Rectal smooth muscle tissue (tissue), 1 donor: ENCODE results near the gene DCAF6.

Experiments used
- H3K27ac ChIP-seq: one replicate; pipeline ENCODE4 v1.7.0; 2013; ENCODE audit warnings: low read depth, low read length, inconsistent platforms
- H3K27me3 ChIP-seq: one replicate; pipeline ENCODE4 v1.7.0; 2013; ENCODE audit warnings: low read length; ENCODE audit not compliant: control insufficient read depth, insufficient read depth
- H3K36me3 ChIP-seq: one replicate; pipeline ENCODE4 v1.7.0; 2013; ENCODE audit warnings: low read length; ENCODE audit not compliant: control insufficient read depth, insufficient read depth
- H3K4me1 ChIP-seq: one replicate; pipeline ENCODE4 v1.7.0; 2013; ENCODE audit warnings: low read length; ENCODE audit not compliant: control insufficient read depth, insufficient read depth
- H3K4me3 ChIP-seq: one replicate; pipeline ENCODE4 v1.7.0; 2013; ENCODE audit warnings: low read length
- H3K9ac ChIP-seq: one replicate; pipeline ENCODE4 v1.7.0; 2013; ENCODE audit warnings: low read length

Gene DCAF6

GRCh38 chr1:167983797-167984420, 47.4 kb downstream of the DCAF6 start:
- Histone ChIP-seq H3K9ac (no peak overlapping the region), H3K4me3 (no peak overlapping the region), H3K27ac (no peak overlapping the region), H3K4me1 (no peaks in the 10 kb centered on the region), H3K27me3 (no peaks in the 10 kb centered on the region), H3K36me3 (no peaks in the 10 kb centered on the region)

- Histone ChIP-seq H3K27me3 (no peaks in the 10 kb centered on the region), H3K4me1 (no peaks in the 10 kb centered on the region), H3K4me3 (no peak overlapping the region), H3K9ac (no peak overlapping the region), H3K27ac (no peak overlapping the region), H3K36me3 (no peaks in the 10 kb centered on the region)
These were observed 48.5 kb downstream of the DCAF6 start for GRCh38 chr1:167984886-167985489.

- H3K4me3 ChIP-seq, result no peak overlapping the region
- no peaks in the 10 kb centered on the region for H3K27me3 ChIP-seq
- no peak overlapping the region for H3K27ac ChIP-seq
- H3K36me3 ChIP-seq, result no peaks in the 10 kb centered on the region
- H3K9ac ChIP-seq, result no peak overlapping the region
- no peaks in the 10 kb centered on the region for H3K4me1 ChIP-seq
These were observed 50.7 kb downstream of the DCAF6 start for GRCh38 chr1:167987174-167987573.

- Histone ChIP-seq H3K4me3 (no peak overlapping the region), H3K27me3 (no peaks in the 10 kb centered on the region), H3K36me3 (no peaks in the 10 kb centered on the region), H3K27ac (no peak overlapping the region), H3K4me1 (no peaks in the 10 kb centered on the region), H3K9ac (no peak overlapping the region)
These were observed 55.1 kb downstream of the DCAF6 start for GRCh38 chr1:167991546-167991945.

- no peaks in the 10 kb centered on the region for H3K27me3 ChIP-seq
- no peak overlapping the region for H3K4me3 ChIP-seq
- no peak overlapping the region for H3K9ac ChIP-seq
- H3K27ac ChIP-seq, result no peak overlapping the region
- no peaks in the 10 kb centered on the region for H3K36me3 ChIP-seq
- H3K4me1 ChIP-seq, result no peaks in the 10 kb centered on the region
These were observed 57.2 kb downstream of the DCAF6 start for GRCh38 chr1:167993720-167994119.

- Histone ChIP-seq H3K4me3 (no peak overlapping the region), H3K27me3 (no peaks in the 10 kb centered on the region), H3K9ac (no peak overlapping the region), H3K36me3 (no peaks in the 10 kb centered on the region), H3K4me1 (no peaks in the 10 kb centered on the region), H3K27ac (no peak overlapping the region)
These were observed 58.1 kb downstream of the DCAF6 start for GRCh38 chr1:167994560-167994959.

GRCh38 chr1:167995038-167995437, 58.6 kb downstream of the DCAF6 start:
- Histone ChIP-seq H3K4me1 (no peaks in the 10 kb centered on the region), H3K4me3 (no peak overlapping the region), H3K9ac (no peak overlapping the region), H3K36me3 (no peaks in the 10 kb centered on the region), H3K27ac (no peak overlapping the region), H3K27me3 (no peaks in the 10 kb centered on the region)

GRCh38 chr1:167996266-167996665, 59.8 kb downstream of the DCAF6 start:
- Histone ChIP-seq H3K4me3 (no peak overlapping the region), H3K27ac (no peak overlapping the region), H3K4me1 (no peaks in the 10 kb centered on the region), H3K36me3 (no peaks in the 10 kb centered on the region), H3K27me3 (no peaks in the 10 kb centered on the region), H3K9ac (no peak overlapping the region)

GRCh38 chr1:167997037-167997575, 60.6 kb downstream of the DCAF6 start:
- Histone ChIP-seq H3K4me3 (no peak overlapping the region), H3K9ac (no peak overlapping the region), H3K27ac (no peak overlapping the region), H3K27me3 (no peaks in the 10 kb centered on the region), H3K4me1 (no peaks in the 10 kb centered on the region), H3K36me3 (no peaks in the 10 kb centered on the region)

- no peak overlapping the region for H3K27ac ChIP-seq
- no peaks in the 10 kb centered on the region for H3K4me1 ChIP-seq
- no peaks in the 10 kb centered on the region for H3K27me3 ChIP-seq
- no peak overlapping the region for H3K9ac ChIP-seq
- H3K4me3 ChIP-seq, result no peak overlapping the region
- peaks cover 3% of the 10 kb centered on the region for H3K36me3 ChIP-seq
These were observed 63.4 kb downstream of the DCAF6 start for GRCh38 chr1:167999877-168000276.

- Histone ChIP-seq H3K27me3 (no peaks in the 10 kb centered on the region), H3K9ac (no peak overlapping the region), H3K4me3 (no peak overlapping the region), H3K4me1 (peaks cover 2% of the 10 kb centered on the region), H3K36me3 (peaks cover 3% of the 10 kb centered on the region), H3K27ac (no peak overlapping the region)
These were observed 64.2 kb downstream of the DCAF6 start for GRCh38 chr1:168000656-168001055.

- Histone ChIP-seq H3K36me3 (peaks cover 3% of the 10 kb centered on the region), H3K4me1 (peaks cover 2% of the 10 kb centered on the region), H3K9ac (no peak overlapping the region), H3K27ac (no peak overlapping the region), H3K27me3 (no peaks in the 10 kb centered on the region), H3K4me3 (no peak overlapping the region)
These were observed 64.7 kb downstream of the DCAF6 start for GRCh38 chr1:168001213-168001612.

GRCh38 chr1:168004531-168004930, 68.0 kb downstream of the DCAF6 start:
- H3K36me3 ChIP-seq, result peaks cover 3% of the 10 kb centered on the region
- no peak overlapping the region for H3K27ac ChIP-seq

More at GRCh38 chr1:168004531-168004930, 68.0 kb downstream of the DCAF6 start:
- no peak overlapping the region for H3K9ac ChIP-seq
- no peaks in the 10 kb centered on the region for H3K27me3 ChIP-seq
- H3K4me3 ChIP-seq, result no peak overlapping the region
- H3K4me1 ChIP-seq, result peaks cover 2% of the 10 kb centered on the region
